ENCODE data around the gene GABRR2.

DNA sequence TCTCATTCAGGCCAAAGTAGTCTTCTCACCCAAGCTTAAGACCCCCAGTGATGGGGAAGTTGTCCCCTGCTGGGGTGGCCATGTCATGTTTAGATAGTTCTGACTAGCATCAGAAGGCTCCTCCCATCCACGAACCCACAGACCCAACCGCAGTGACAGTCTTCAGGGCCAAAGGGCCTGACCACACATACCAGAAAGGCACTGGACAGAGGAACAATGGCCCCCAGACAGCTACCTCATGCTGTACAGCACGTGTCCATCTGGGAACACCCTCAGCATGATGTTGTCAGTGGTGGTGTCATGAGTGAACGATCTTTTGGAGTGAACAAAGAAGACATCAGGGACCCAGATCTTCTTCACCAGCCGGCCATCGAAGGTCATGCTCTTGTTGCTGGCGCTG, 46.3 kb downstream of the GABRR2 start:
- no peak for TF ChIP-seq CTCF (IDR thresholded peaks at IDR 0.05)
- TF ChIP-seq POLR2A (IDR thresholded peaks at IDR 0.05), result no peak

Data from Peyer's patch (tissue), 4 donors.